K562 (cell line): ENCODE results near the gene PYGO2. TPM values are rescaled to one million over a fixed set of nuclear protein-coding genes. Genes with fewer than 3 reads are reported as not detected.

Experiments used
- BCL6 ChIP-seq: fragments of 250-450 bp; sonication (Bioruptor Pico); IDR thresholded peaks from 2 replicates; pipeline ENCODE4 v1.4.0; 2020
- CBFA2T3 ChIP-seq: fragments of 450-650 bp; IDR thresholded peaks from 2 replicates; pipeline ENCODE4 v1.6.1; 2017
- HMGN3 ChIP-seq: IDR thresholded peaks from 2 replicates; pipeline ENCODE4 v1.6.1; 2011; ENCODE audit warnings: borderline replicate concordance, low read depth, mild to moderate bottlenecking, mixed read lengths, low read length; ENCODE audit not compliant: insufficient read length; ENCODE audit errors: extremely low read depth
- LCOR ChIP-seq: sonication (generic); formaldehyde crosslinking; IDR thresholded peaks from 2 replicates; pipeline ENCODE4 v1.8.0; 2022; ENCODE audit warnings: mild to moderate bottlenecking, missing genetic modification reagents
- POLR2AphosphoS5 ChIP-seq: IDR thresholded peaks from 2 replicates; pipeline ENCODE4 v1.6.1; 2011; ENCODE audit warnings: mild to moderate bottlenecking, low read depth, low read length, moderate library complexity; ENCODE audit not compliant: control insufficient read depth, insufficient read depth
- ZNF239 ChIP-seq: fragments of 250-450 bp; sonication (Bioruptor Pico); IDR thresholded peaks from 2 replicates; pipeline ENCODE4 v1.4.0; 2020; ENCODE audit warnings: mild to moderate bottlenecking
- ZNF282 ChIP-seq: sonication (generic); formaldehyde crosslinking; IDR thresholded peaks from 2 replicates; pipeline ENCODE4 v1.8.1; 2023; ENCODE audit warnings: missing genetic modification reagents
- ZSCAN32 ChIP-seq: fragments of 450-650 bp; formaldehyde crosslinking; IDR thresholded peaks from 2 replicates; pipeline ENCODE4 v1.4.0; 2020; ENCODE audit warnings: mild to moderate bottlenecking, moderate library complexity
- polyA plus RNA-seq, 8 experiments: library from polyadenylated mRNA; depleted of rRNA in 4 of 8; stranded (reverse) in 5 of 8; unstranded in 3 of 8; fragments of >200 nt; fragmentation: Nextera tagmentation in 2 of 8; fragmentation: Illumina TruSeq in 1 of 8; extraction: Ambion mirVana in 2 of 8; extraction: Trizol in 1 of 8; gene quantifications; 2 replicates each; pipeline versions ENCODE4 v1.2.1 to v1.2.3, GENCODE V29; 2011 to 2014; ENCODE audit warnings: inconsistent platforms in 1 of 8, missing spikeins in 1 of 8
- total RNA-seq, 7 experiments: library from RNA; depleted of rRNA in 6 of 7; stranded (reverse); fragments of >200 nt in 6 of 7; fragmentation: Illumina TruSeq in 2 of 7; extraction: Trizol in 2 of 7; gene quantifications; 2 replicates each; pipeline versions ENCODE4 v1.2.1 to v1.2.3, GENCODE V29; 2011 to 2021; ENCODE audit warnings: low replicate concordance in 1 of 7
- TF ChIP-seq, protein P1 (sequence below): fragments of 450-650 bp; IDR thresholded peaks from 2 replicates; pipeline ENCODE4 v1.6.1; 2017; ENCODE audit warnings: mild to moderate bottlenecking, moderate library complexity
- TF ChIP-seq, protein P2 (sequence below): sonication (generic); formaldehyde crosslinking; IDR thresholded peaks from 2 replicates; pipeline ENCODE4 v1.8.0; 2022; ENCODE audit warnings: missing genetic modification reagents, mild to moderate bottlenecking, borderline replicate concordance
- TF ChIP-seq, protein P3 (sequence below), 2 experiments: fragments of 450-650 bp in 1 of 2; sonication (generic) in 1 of 2; formaldehyde crosslinking in 1 of 2; IDR thresholded peaks; 2 replicates each; pipeline versions ENCODE4 v1.7.1 to v1.9.0; 2016 to 2022; ENCODE audit warnings: inconsistent platforms in 1 of 2, mild to moderate bottlenecking in 1 of 2, missing genetic modification reagents in 1 of 2

PYGO2 gene
- total and polyA plus RNA-seq, 9 of the 15 experiments (the other 6 are each of a cell fraction or from before 2014, with no cell fraction given), result 8.3 to 36.2 (median 18.2) TPM

DNA sequence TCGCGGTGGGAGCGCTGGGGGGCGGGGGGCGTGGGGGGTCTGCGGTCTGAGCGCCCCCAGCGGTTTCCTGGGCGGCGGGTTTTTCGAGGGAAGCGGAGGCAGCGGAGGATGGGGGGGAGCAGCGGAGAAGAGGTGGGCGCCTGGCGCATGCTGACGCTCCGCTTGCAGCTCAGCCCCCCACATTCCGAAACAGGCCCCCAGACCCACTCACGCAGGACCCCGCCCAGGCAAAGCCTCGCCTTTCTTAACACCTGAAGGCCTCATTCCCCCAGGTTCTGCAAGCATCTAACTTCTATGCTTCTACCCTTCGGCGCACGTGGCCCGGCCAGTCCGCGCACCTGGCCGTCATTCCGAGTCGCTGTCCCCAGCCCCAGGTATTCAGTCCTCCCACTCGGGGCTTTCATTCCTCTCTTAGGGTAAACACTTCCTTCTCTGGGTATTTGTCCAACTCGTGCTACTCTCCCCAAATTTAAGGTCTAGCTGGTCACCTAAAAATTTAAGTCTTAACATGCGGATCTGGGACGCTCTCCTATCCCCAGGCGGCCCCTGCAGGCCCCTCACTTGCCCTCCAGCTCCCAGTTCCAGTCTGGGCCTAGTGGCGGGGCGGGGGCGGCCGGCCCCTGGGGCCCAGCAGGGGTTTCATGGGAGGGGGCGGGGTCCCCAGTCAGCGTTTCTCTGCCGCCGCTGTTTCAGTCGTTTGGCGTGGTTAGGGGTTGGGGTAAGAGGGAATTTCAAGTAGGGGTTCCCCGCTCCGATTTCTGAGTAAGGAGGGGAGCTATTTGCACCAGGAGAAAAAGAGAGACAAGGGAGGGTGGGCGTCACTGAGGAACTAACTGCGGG is 38.2 kb upstream of the PYGO2 start (continued):
- TF ChIP-seq ZSCAN32, result no peak
- TF ChIP-seq, protein P1, sequence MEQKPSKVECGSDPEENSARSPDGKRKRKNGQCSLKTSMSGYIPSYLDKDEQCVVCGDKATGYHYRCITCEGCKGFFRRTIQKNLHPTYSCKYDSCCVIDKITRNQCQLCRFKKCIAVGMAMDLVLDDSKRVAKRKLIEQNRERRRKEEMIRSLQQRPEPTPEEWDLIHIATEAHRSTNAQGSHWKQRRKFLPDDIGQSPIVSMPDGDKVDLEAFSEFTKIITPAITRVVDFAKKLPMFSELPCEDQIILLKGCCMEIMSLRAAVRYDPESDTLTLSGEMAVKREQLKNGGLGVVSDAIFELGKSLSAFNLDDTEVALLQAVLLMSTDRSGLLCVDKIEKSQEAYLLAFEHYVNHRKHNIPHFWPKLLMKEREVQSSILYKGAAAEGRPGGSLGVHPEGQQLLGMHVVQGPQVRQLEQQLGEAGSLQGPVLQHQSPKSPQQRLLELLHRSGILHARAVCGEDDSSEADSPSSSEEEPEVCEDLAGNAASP, result no peak
- TF ChIP-seq HMGN3, result peak; percentile 38
- TF ChIP-seq BCL6 (CRISPR knock-in tag), result no peak
- TF ChIP-seq ZNF282 (CRISPR knock-in tag), result no peak
- no peak for TF ChIP-seq LCOR
- TF ChIP-seq, protein P2, sequence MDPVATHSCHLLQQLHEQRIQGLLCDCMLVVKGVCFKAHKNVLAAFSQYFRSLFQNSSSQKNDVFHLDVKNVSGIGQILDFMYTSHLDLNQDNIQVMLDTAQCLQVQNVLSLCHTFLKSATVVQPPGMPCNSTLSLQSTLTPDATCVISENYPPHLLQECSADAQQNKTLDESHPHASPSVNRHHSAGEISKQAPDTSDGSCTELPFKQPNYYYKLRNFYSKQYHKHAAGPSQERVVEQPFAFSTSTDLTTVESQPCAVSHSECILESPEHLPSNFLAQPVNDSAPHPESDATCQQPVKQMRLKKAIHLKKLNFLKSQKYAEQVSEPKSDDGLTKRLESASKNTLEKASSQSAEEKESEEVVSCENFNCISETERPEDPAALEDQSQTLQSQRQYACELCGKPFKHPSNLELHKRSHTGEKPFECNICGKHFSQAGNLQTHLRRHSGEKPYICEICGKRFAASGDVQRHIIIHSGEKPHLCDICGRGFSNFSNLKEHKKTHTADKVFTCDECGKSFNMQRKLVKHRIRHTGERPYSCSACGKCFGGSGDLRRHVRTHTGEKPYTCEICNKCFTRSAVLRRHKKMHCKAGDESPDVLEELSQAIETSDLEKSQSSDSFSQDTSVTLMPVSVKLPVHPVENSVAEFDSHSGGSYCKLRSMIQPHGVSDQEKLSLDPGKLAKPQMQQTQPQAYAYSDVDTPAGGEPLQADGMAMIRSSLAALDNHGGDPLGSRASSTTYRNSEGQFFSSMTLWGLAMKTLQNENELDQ (CRISPR knock-in tag), result no peak
- no peak for TF ChIP-seq ZNF239 (CRISPR knock-in tag)
- TF ChIP-seq, protein P3, sequence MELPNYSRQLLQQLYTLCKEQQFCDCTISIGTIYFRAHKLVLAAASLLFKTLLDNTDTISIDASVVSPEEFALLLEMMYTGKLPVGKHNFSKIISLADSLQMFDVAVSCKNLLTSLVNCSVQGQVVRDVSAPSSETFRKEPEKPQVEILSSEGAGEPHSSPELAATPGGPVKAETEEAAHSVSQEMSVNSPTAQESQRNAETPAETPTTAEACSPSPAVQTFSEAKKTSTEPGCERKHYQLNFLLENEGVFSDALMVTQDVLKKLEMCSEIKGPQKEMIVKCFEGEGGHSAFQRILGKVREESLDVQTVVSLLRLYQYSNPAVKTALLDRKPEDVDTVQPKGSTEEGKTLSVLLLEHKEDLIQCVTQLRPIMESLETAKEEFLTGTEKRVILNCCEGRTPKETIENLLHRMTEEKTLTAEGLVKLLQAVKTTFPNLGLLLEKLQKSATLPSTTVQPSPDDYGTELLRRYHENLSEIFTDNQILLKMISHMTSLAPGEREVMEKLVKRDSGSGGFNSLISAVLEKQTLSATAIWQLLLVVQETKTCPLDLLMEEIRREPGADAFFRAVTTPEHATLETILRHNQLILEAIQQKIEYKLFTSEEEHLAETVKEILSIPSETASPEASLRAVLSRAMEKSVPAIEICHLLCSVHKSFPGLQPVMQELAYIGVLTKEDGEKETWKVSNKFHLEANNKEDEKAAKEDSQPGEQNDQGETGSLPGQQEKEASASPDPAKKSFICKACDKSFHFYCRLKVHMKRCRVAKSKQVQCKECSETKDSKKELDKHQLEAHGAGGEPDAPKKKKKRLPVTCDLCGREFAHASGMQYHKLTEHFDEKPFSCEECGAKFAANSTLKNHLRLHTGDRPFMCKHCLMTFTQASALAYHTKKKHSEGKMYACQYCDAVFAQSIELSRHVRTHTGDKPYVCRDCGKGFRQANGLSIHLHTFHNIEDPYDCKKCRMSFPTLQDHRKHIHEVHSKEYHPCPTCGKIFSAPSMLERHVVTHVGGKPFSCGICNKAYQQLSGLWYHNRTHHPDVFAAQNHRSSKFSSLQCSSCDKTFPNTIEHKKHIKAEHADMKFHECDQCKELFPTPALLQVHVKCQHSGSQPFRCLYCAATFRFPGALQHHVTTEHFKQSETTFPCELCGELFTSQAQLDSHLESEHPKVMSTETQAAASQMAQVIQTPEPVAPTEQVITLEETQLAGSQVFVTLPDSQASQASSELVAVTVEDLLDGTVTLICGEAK (IDR thresholded peaks at IDR 0.05), result 0 out of 2 replicates have a peak, but pooled peaks have one; percentile 31
- TF ChIP-seq, protein P3 (CRISPR knock-in tag; IDR thresholded peaks at IDR 0.05), result no peak
- TF ChIP-seq CBFA2T3, result no peak
- TF ChIP-seq POLR2AphosphoS5, result no peak; the same call in 1 of the 2 replicates
